Heart left ventricle (tissue), 16 donors: ENCODE measurements around the gene PLEKHO1. TPM values are rescaled to one million over a fixed set of nuclear protein-coding genes. Genes with fewer than 3 reads are reported as not detected.
A peak's percentile ranks its signal among the peaks of the same experiment; 100 is the strongest.

Experiments used
- ATAC-seq, 4 donors: fragments of 200-7000 bp; cut with Tn5 transposase; one replicate each; pipeline ENCODE4 v1.9.1; 2020 to 2022; ENCODE audit warnings: moderate library complexity in 4 of 4, mild to moderate bottlenecking in 3 of 4, moderate number of reproducible peaks in 1 of 4
- DNase-seq, 5 donors: peaks; one replicate each; pipeline ENCODE4 v3.0.0-alpha.2; 2020
- H3K27ac ChIP-seq, 12 donors: fragments of 200-600 bp; sonication (generic) in 4 of 12; one replicate each; pipeline versions ENCODE4 v1.5.0 to v1.8.0; 2016 to 2022; ENCODE audit warnings: mild to moderate bottlenecking in 2 of 12
- H3K27me3 ChIP-seq, 9 donors: fragments of 200-600 bp; sonication (generic) in 2 of 9; one replicate each; pipeline versions ENCODE4 v1.5.1 to v1.8.0; 2016 to 2022; ENCODE audit warnings: mild to moderate bottlenecking in 3 of 9
- H3K36me3 ChIP-seq, 9 donors: fragments of 200-600 bp; sonication (generic) in 2 of 9; one replicate each; pipeline versions ENCODE4 v1.5.0 to v1.8.0; 2018 to 2022; ENCODE audit warnings: mild to moderate bottlenecking in 2 of 9
- H3K4me1 ChIP-seq, 12 donors: fragments of 200-600 bp; sonication (generic) in 4 of 12; one replicate each; pipeline versions ENCODE4 v1.5.0 to v1.8.0; 2016 to 2022; ENCODE audit warnings: mild to moderate bottlenecking in 3 of 12
- H3K4me3 ChIP-seq, 12 donors: fragments of 200-600 bp; sonication (generic) in 4 of 12; one replicate each; pipeline versions ENCODE4 v1.5.0 to v1.8.0; 2017 to 2022; ENCODE audit warnings: mild to moderate bottlenecking in 9 of 12, moderate library complexity in 4 of 12
- H3K9me3 ChIP-seq, 12 donors: fragments of 200-600 bp; sonication (generic) in 4 of 12; one replicate each; pipeline versions ENCODE4 v1.5.0 to v1.8.0; 2016 to 2022; ENCODE audit warnings: mild to moderate bottlenecking in 1 of 12
- CTCF ChIP-seq, 12 donors: fragments of 200-600 bp; sonication (generic) in 4 of 12; IDR thresholded peaks; one replicate each; pipeline versions ENCODE4 v1.5.0 to v1.8.0; 2018 to 2022; ENCODE audit warnings: antibody characterized with exemption in 12 of 12, mild to moderate bottlenecking in 5 of 12
- POLR2A ChIP-seq, 2 donors: fragments of 450-650 bp; IDR thresholded peaks; one replicate each; pipeline ENCODE4 v1.6.1; 2017; ENCODE audit warnings: antibody characterized with exemption in 2 of 2, mild to moderate bottlenecking in 2 of 2, moderate library complexity in 2 of 2
- WGBS, 4 donors: extraction: QIAGEN DNeasy Blood & Tissue Kit in 2 of 4; methylation state at CpG; one replicate each; pipeline versions ENCODE4 v1.1.5 to v1.1.7; 2013 to 2018; 5-methylcytosine and 5-hydroxymethylcytosine counted together
- intact Hi-C, 10 donors: fragments of 100-400 bp; cut with DNase I; formaldehyde crosslinking; loops; one replicate each; pipeline versions ENCODE4 v1.11.1 to v1.14.2; 2022
- polyA plus RNA-seq, 2 donors: library from polyadenylated mRNA; stranded (reverse); fragments of 200-250 nt; gene quantifications; one replicate each; pipeline ENCODE4 v1.2.3, GENCODE V29; 2013
- total RNA-seq, 9 donors: library from RNA; depleted of rRNA in 2 of 9; stranded (reverse); fragments of >200 nt in 2 of 9; fragmentation: NEBNext Ultra II Directional in 3 of 9; extraction: Animal tissue kit (Norgen Biotek cat#: 25700) in 3 of 9; gene quantifications; one replicate each; pipeline versions ENCODE4 v1.1.0 to v1.2.4, GENCODE V29; 2016 to 2023
- donor health status: ischemic (EF 13 %, LVEDD 7.1; RV severe dilation, severe dysfunction).
- donor health status: healthy with polysubstance abuse.
- donor health status: DM: no; HTN: yes; CAD: no.
- donor health status: DM: no; HTN: no; CAD: no.
- donor health status: ischemic (EF 25% LVEDD 6.9; RV normal size, moderate dysfunction).
- donor health status: ischemic (EF 25% LVEDD 5.7; RV mildly dilated, moderate dysfunction).
- donor health status: healthy.
- donor health status: DM: yes; HTN: yes; CAD: no.
- donor health status: ischemic (EF 35%, LVEDD 5.7; RV mildly dilated, moderate dysfunction).
- donor health status: nonischemic (EF 11% LVEDD 7.7; RV severe dilation, severe dysfunction).
- donor health status: DM: yes; HTN: yes; CAD: no.
- donor health status: PGD.
- donor health status: ischemic (EF 29% LVEDD 5.4; RV normal size, mild dysfunction).
- donor health status: nonischemic (EF 23%, LVEDD 6.1; RV moderate dilation, normal function).

The PLEKHO1 gene
- total and polyA plus RNA-seq, 11 donors = 46.8 to 200 (median 67.8) TPM

- peak overlapping the region in 1 of 12 donors; percentile 12 for H3K4me3 ChIP-seq
- no peaks in the 10 kb centered on the region for H3K36me3 ChIP-seq
- DNase-seq = peak in 4 of 5 donors; percentile 41 to 63 (median 52)
- peaks cover 0 to 60% (median 33%) of the 10 kb centered on the region in 12 donors for H3K4me1 ChIP-seq
- H3K27me3 ChIP-seq = no peaks in the 10 kb centered on the region
- H3K9me3 ChIP-seq = no peaks in the 10 kb centered on the region
- TF ChIP-seq POLR2A (IDR thresholded peaks at IDR 0.05) (no peak), CTCF (IDR thresholded peaks at IDR 0.05) (peak; percentile 46 to 73 (median 60))
- ATAC-seq = no peak
- H3K27ac ChIP-seq = peak overlapping the region in 10 of 12 donors; percentile 9 to 98 (median 88)
- intact Hi-C loops = loop anchor here (1.0 to 10.0 kb wide), 7 partner anchors 91 to 271 kb away; partner anchors contain the start of gene BOLA1 (in 1 of the 10)
- WGBS, 4 donors = 62 to 65% (median 63%) methylated on average over 14 of the region's 14 CpGs
These were observed 16.2 kb downstream of the PLEKHO1 start for GRCh38 chr1:150165622-150166612.

DNA sequence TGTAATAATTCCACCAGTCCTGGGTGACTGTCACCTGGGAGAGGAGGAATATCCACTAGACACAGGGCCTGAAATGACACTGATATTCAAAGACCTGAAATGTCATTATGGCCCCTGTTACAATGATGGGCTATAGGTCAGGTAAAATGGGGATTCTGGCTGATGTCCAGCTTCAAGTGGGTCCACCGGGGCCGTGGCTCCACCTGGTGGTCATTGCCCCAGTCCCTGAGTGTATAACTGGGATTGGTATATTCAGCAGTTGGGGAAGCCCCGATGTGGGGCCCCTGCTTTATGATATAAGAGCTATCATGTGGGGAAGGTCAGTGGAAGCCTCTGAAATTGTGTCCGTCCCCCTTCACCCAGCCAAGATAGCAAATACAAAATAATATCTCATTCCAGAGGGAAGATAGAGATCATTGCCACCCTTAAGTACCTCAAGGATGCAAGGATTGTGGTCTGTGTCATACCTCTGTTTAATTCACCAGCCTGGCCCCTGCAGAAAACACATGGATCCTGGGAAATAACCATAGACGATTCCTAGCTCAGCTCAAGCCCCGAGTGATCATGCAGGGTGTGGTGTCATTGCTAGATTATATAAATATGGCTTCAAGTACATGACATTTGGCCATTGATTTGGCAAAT is 19.4 kb downstream of the PLEKHO1 start:
- H3K9me3 ChIP-seq = no peaks in the 10 kb centered on the region
- ATAC-seq = peak in 3 of 4 donors; percentile 69 to 78 (median 70)
- H3K27ac ChIP-seq = no peak overlapping the region
- H3K27me3 ChIP-seq = no peaks in the 10 kb centered on the region
- DNase-seq = peak; percentile 66 to 85 (median 72)
- intact Hi-C loops = loop anchor here (1.0 to 10.0 kb wide), 7 partner anchors 96 to 274 kb away; partner anchors contain the start of gene BOLA1 (in 1 of the 10)
- WGBS, 4 donors = 15 to 23% (median 16%) methylated on average over 6 of the region's 6 CpGs
- H3K4me1 ChIP-seq = peaks cover 0 to 28% (median 7%) of the 10 kb centered on the region in 12 donors
- no peak overlapping the region for H3K4me3 ChIP-seq
- no peak for TF ChIP-seq POLR2A (IDR thresholded peaks at IDR 0.05)
- TF ChIP-seq CTCF (IDR thresholded peaks at IDR 0.05) = peak; percentile 73 to 92 (median 82)
- no peaks in the 10 kb centered on the region for H3K36me3 ChIP-seq

GRCh38 chr1:150171801-150172200 is 22.1 kb downstream of the PLEKHO1 start:
- ATAC-seq = no peak
- Histone ChIP-seq H3K4me3 (no peak overlapping the region), H3K36me3 (no peaks in the 10 kb centered on the region), H3K9me3 (no peaks in the 10 kb centered on the region), H3K4me1 (peaks cover 0 to 13% (median 0%) of the 10 kb centered on the region in 12 donors), H3K27ac (no peak overlapping the region), H3K27me3 (no peaks in the 10 kb centered on the region)
- TF ChIP-seq POLR2A (IDR thresholded peaks at IDR 0.05) (no peak), CTCF (IDR thresholded peaks at IDR 0.05) (no peak)
- intact Hi-C loops = no loop called here
- no peak for DNase-seq
- 78 to 93% (median 82%) methylated on average over 2 of the region's 2 CpGs for WGBS, 4 donors
